Measurements from ENCODE around the gene SIRPB2. TPM values are rescaled to one million over a fixed set of nuclear protein-coding genes. Genes with fewer than 3 reads are reported as not detected.

The SIRPB2 gene
- total RNA-seq, 1 donor from 2014 or later = not detected

DNA sequence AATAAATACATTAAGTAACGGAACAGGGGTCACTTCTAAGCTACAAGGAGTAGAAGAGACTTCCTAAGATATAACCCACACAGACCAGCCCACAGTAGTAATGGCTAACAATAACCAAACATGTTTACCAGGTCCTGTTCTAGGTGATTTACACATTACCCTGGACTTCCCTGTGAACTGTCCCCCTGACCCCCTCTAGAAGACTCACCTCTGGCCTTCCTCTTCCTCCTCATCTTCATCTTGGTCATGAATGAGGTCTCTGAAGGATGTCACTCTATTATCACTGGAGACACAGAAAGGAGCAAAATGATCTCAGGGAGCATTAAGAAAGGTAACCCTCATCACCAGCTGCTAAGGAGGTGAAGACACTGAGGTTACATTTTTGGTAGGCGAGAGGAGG lies 33.2 kb downstream of the SIRPB2 start:
- peaks cover 14% of the 10 kb centered on the region for H3K4me1 Mint-ChIP-seq
- TF ChIP-seq, protein P1, sequence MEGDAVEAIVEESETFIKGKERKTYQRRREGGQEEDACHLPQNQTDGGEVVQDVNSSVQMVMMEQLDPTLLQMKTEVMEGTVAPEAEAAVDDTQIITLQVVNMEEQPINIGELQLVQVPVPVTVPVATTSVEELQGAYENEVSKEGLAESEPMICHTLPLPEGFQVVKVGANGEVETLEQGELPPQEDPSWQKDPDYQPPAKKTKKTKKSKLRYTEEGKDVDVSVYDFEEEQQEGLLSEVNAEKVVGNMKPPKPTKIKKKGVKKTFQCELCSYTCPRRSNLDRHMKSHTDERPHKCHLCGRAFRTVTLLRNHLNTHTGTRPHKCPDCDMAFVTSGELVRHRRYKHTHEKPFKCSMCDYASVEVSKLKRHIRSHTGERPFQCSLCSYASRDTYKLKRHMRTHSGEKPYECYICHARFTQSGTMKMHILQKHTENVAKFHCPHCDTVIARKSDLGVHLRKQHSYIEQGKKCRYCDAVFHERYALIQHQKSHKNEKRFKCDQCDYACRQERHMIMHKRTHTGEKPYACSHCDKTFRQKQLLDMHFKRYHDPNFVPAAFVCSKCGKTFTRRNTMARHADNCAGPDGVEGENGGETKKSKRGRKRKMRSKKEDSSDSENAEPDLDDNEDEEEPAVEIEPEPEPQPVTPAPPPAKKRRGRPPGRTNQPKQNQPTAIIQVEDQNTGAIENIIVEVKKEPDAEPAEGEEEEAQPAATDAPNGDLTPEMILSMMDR (IDR thresholded peaks at IDR 0.05) = no peak
- no peaks in the 10 kb centered on the region for H3K27me3 Mint-ChIP-seq
- intact Hi-C loops (cut with micrococcal nuclease) = no loop called here
- H3K9me3 Mint-ChIP-seq = no peaks in the 10 kb centered on the region
- CTCF ChIA-PET = interaction anchor here (1.3 kb wide), 1 partner anchor 45 kb away, joined by 3 read pairs; no protein-coding TSS in a partner anchor
- H3K4me3 Mint-ChIP-seq = no peak overlapping the region
- no peak for DNase-seq
- no peak for ATAC-seq (ENCODE audit: low read depth)
- H3K27ac Mint-ChIP-seq = no peak overlapping the region
- POLR2A ChIA-PET = no interaction called here
- H3K36me3 Mint-ChIP-seq (ENCODE audit: low read depth) = peaks cover 91% of the 10 kb centered on the region

DNA sequence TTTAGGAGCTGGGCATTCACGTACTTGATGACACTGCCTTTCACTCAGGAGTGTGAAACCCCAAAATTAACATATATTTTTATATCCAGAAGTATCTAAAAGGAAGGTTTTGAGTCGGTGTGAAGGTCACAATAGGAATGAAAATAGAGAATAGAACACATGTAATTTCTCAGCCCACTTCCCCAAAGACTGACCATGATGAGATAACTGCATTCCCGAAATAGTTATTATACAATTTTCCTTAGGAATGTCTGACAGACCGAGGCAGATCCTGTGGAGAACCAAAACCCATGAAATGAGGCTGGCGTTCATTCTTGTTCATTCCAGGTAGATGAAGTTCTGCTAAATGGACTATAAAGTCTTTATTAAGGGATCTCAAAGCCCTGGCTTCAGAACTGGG lies 34.9 kb downstream of the SIRPB2 start:
- no peaks in the 10 kb centered on the region for H3K27me3 Mint-ChIP-seq
- no peak overlapping the region for H3K4me3 Mint-ChIP-seq
- H3K9me3 Mint-ChIP-seq = no peaks in the 10 kb centered on the region
- ATAC-seq (ENCODE audit: low read depth) (no peak), DNase-seq (no peak)
- peaks cover 95% of the 10 kb centered on the region for H3K36me3 Mint-ChIP-seq (ENCODE audit: low read depth)
- H3K4me1 Mint-ChIP-seq = peaks cover 3% of the 10 kb centered on the region
- TF ChIP-seq, protein P1 (IDR thresholded peaks at IDR 0.05) = no peak
- POLR2A ChIA-PET = no interaction called here
- intact Hi-C loops (cut with micrococcal nuclease) = no loop called here
- H3K27ac Mint-ChIP-seq = no peak overlapping the region
- CTCF ChIA-PET = interaction anchor here (1.7 kb wide), 1 partner anchor 48 kb away, joined by 7 read pairs; no protein-coding TSS in a partner anchor

DNA sequence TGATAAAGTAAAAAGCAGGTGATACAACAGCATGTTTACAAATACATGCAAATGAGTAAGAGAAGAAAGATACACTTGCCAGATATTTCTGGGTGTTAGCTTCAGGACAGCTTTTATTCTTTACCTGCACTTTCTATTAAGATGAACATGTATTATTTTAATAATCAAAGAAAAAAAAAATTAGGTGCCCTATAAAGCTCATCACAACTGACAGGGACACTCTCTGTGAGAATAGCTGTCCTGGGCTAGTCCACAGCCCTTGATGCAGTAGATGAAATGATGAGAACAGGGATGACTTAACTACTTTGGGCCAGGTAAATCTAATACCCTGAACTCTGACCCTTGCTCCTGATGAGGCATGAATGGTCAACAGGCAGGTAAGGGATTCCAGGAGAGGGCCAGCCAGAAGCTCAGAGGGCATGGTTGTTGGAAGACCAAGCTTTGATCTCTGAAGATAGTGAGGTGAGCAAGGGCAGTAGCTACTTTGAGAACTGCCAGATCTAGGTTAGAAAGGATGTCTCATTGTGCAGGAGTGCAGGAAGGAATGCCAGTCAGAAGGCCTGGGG lies 40.2 kb downstream of the SIRPB2 start:
- no peak for DNase-seq
- no peak for ATAC-seq (ENCODE audit: low read depth)
- Mint-ChIP-seq H3K4me1 (no peaks in the 10 kb centered on the region), H3K36me3 (ENCODE audit: low read depth) (peaks cover 96% of the 10 kb centered on the region), H3K9me3 (no peaks in the 10 kb centered on the region), H3K27me3 (no peaks in the 10 kb centered on the region), H3K4me3 (no peak overlapping the region), H3K27ac (no peak overlapping the region)
- POLR2A ChIA-PET = no interaction called here
- TF ChIP-seq, protein P1 (IDR thresholded peaks at IDR 0.05) = no peak
- CTCF ChIA-PET = interaction anchor here (0.9 to 1.4 kb wide), 3 partner anchors 12 to 138 kb away, joined by 4 to 8 read pairs (median 5); no protein-coding TSS in a partner anchor
- intact Hi-C loops (cut with micrococcal nuclease) = no loop called here

DNA sequence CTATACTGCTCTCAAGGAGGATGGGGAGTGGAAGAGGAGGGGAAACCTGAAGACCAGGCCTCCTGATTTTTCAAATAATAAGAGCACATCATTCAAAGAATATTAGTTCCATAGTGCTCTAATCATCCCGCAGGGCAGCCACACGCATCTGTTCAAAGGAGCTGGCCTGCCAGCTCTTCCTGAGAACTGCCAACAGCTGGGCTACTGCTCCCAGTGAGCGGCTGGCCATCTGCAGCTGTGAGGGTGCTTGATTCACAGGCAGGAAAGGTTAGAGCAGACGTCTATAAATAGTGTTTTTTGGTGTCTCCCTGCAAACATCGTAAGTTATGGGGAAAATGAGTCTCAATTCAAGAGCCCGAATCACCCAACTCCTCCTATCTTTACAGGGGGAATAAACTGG lies 41.9 kb downstream of the SIRPB2 start:
- Mint-ChIP-seq H3K36me3 (ENCODE audit: low read depth) (peaks cover 97% of the 10 kb centered on the region), H3K4me3 (no peak overlapping the region), H3K9me3 (no peaks in the 10 kb centered on the region), H3K4me1 (no peaks in the 10 kb centered on the region), H3K27ac (no peak overlapping the region), H3K27me3 (no peaks in the 10 kb centered on the region)
- ATAC-seq (ENCODE audit: low read depth) (no peak), DNase-seq (no peak)
- TF ChIP-seq, protein P1 (IDR thresholded peaks at IDR 0.05) = no peak
- POLR2A ChIA-PET = no interaction called here
- intact Hi-C loops (cut with micrococcal nuclease) = no loop called here
- CTCF ChIA-PET = interaction anchor here (2.8 kb wide), 1 partner anchor 12 kb away, joined by 10 read pairs; no protein-coding TSS in a partner anchor

DNA sequence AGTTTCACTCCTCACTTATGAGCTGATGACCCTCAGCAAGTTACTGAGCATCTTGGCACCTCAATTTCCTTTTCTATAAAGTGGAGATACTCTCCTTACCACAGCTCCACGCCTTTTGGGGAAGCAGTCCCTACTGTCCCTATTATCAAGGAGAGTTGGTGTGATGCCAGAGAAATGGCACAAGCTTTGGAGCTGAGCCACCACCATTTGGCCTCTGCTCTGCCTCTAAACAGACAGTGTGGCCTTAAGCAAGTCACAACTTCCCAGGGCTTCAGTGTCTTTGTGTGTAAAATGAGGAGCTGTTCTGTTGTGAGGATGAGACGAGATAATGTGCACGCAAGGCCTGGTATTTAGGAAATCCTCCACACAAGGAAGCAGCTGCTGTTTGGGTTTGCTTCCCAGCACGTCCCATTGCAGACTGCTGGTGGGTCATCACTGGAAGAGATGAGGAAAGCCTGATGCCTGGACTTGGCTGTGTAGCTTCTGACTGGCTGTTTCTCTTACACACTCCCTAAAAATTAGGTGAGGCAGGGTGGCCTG lies 43.1 kb downstream of the SIRPB2 start:
- peaks cover 97% of the 10 kb centered on the region for H3K36me3 Mint-ChIP-seq (ENCODE audit: low read depth)
- no peaks in the 10 kb centered on the region for H3K9me3 Mint-ChIP-seq
- DNase-seq (no peak), ATAC-seq (ENCODE audit: low read depth) (no peak)
- intact Hi-C loops (cut with micrococcal nuclease) = no loop called here
- no peaks in the 10 kb centered on the region for H3K27me3 Mint-ChIP-seq
- H3K4me1 Mint-ChIP-seq = no peaks in the 10 kb centered on the region
- POLR2A ChIA-PET = no interaction called here
- CTCF ChIA-PET = interaction anchor here (1.0 to 2.8 kb wide), 4 partner anchors 10 to 56 kb away, joined by 3 to 10 read pairs (median 4); no protein-coding TSS in a partner anchor
- TF ChIP-seq, protein P1 (IDR thresholded peaks at IDR 0.05) = no peak
- H3K4me3 Mint-ChIP-seq = no peak overlapping the region
- no peak overlapping the region for H3K27ac Mint-ChIP-seq

Data from activated B cell treated with CpG ODN at 0.5 μM for 24 hours (primary cell).